Measurements from ENCODE around the gene RHBDD1.

DNA sequence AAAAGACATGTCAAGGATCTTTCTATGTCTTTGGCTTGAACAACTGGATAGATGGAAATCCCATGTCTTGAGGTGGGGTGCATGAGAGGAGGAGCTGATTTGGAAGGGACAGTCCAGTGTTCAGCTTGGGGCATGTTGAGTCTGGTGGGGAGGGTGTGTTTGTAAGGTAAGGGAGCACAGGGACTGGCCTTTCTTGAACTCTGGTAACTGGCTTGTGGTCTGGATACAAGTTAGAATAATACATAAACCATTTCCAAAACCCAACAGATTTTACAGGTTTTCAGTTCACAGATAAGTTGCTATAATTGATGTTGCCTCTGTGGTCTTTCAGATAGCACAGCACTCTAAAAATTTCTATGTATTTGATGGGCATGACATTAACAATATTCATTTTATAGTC lies 24.2 kb downstream of the RHBDD1 start:
- TF ChIP-seq, protein P1, sequence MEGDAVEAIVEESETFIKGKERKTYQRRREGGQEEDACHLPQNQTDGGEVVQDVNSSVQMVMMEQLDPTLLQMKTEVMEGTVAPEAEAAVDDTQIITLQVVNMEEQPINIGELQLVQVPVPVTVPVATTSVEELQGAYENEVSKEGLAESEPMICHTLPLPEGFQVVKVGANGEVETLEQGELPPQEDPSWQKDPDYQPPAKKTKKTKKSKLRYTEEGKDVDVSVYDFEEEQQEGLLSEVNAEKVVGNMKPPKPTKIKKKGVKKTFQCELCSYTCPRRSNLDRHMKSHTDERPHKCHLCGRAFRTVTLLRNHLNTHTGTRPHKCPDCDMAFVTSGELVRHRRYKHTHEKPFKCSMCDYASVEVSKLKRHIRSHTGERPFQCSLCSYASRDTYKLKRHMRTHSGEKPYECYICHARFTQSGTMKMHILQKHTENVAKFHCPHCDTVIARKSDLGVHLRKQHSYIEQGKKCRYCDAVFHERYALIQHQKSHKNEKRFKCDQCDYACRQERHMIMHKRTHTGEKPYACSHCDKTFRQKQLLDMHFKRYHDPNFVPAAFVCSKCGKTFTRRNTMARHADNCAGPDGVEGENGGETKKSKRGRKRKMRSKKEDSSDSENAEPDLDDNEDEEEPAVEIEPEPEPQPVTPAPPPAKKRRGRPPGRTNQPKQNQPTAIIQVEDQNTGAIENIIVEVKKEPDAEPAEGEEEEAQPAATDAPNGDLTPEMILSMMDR (IDR thresholded peaks at IDR 0.05; ENCODE audit: low read depth, low read length, poor library complexity, severe bottlenecking), result no peak
- no peak for TF ChIP-seq EZH2phosphoT487 (IDR thresholded peaks at IDR 0.05; ENCODE audit: borderline replicate concordance, low read length)
